HepG2 (cell line): ENCODE data around the gene S1PR5. TPM values are rescaled to one million over a fixed set of nuclear protein-coding genes. Genes with fewer than 3 reads are reported as not detected.
A peak's percentile ranks its signal among the peaks of the same experiment; 100 is the strongest.

Experiments
- ETV5 ChIP-seq: IDR thresholded peaks from 2 replicates; pipeline ENCODE4 v1.6.1; 2018; ENCODE audit warnings: missing biosample characterization, missing genetic modification reagents, inconsistent platforms, borderline replicate concordance
- KLF11 ChIP-seq: IDR thresholded peaks from 2 replicates; pipeline ENCODE4 v1.6.1; 2016; ENCODE audit warnings: missing compliant biosample characterization
- MEF2D ChIP-seq: sonication (generic); formaldehyde crosslinking; IDR thresholded peaks from 2 replicates; pipeline ENCODE4 v1.5.1; 2020; ENCODE audit warnings: mild to moderate bottlenecking, missing genetic modification reagents
- MLX ChIP-seq: IDR thresholded peaks from 2 replicates; pipeline ENCODE4 v1.6.1; 2016
- NFAT5 ChIP-seq: sonication (generic); formaldehyde crosslinking; IDR thresholded peaks from 2 replicates; pipeline ENCODE4 v1.4.0; 2020; ENCODE audit warnings: missing genetic modification reagents
- TFDP2 ChIP-seq: sonication (generic); formaldehyde crosslinking; IDR thresholded peaks from 2 replicates; pipeline ENCODE4 v1.4.0; 2020; ENCODE audit warnings: missing genetic modification reagents
- ZBTB39 ChIP-seq: sonication (generic); formaldehyde crosslinking; IDR thresholded peaks from 2 replicates; pipeline ENCODE4 v1.5.0; 2020; ENCODE audit warnings: missing genetic modification reagents
- ZIK1 ChIP-seq: sonication (generic); formaldehyde crosslinking; IDR thresholded peaks from 2 replicates; pipeline ENCODE4 v1.5.0; 2020; ENCODE audit warnings: mild to moderate bottlenecking, low read depth, missing genetic modification reagents, borderline replicate concordance
- ZNF280B ChIP-seq: sonication (generic); formaldehyde crosslinking; IDR thresholded peaks from 2 replicates; pipeline ENCODE4 v1.5.0; 2020; ENCODE audit warnings: missing genetic modification reagents, mild to moderate bottlenecking, borderline replicate concordance
- ZNF281 ChIP-seq: sonication (generic); formaldehyde crosslinking; IDR thresholded peaks from 2 replicates; pipeline ENCODE4 v1.4.0; 2020; ENCODE audit warnings: missing genetic modification reagents, borderline replicate concordance
- polyA plus RNA-seq, 8 experiments: library from polyadenylated mRNA; depleted of rRNA in 3 of 8; stranded (reverse) in 7 of 8; unstranded in 1 of 8; fragments of >200 nt; fragmentation: Illumina TruSeq in 4 of 8; extraction: Trizol in 4 of 8; gene quantifications; 2 replicates each; pipeline versions ENCODE4 v1.2.1 to v1.2.3, GENCODE V29; 2011 to 2016; ENCODE audit warnings: low read depth in 4 of 8, missing spikeins in 1 of 8, mixed read lengths in 1 of 8; ENCODE audit not compliant: insufficient read depth in 1 of 8
- total RNA-seq, 5 experiments: library from RNA; depleted of rRNA; stranded (reverse); fragments of >200 nt; fragmentation: Illumina TruSeq; extraction: Trizol; gene quantifications; 2 replicates each; pipeline ENCODE4 v1.2.3, GENCODE V29; 2016; ENCODE audit warnings: low read depth in 1 of 5

S1PR5 gene
- total and polyA plus RNA-seq, 2 of the 13 experiments (the other 11 are each of a cell fraction or from before 2014, with no cell fraction given) = 0.04 TPM; not detected in 1

- TF ChIP-seq NFAT5 (CRISPR knock-in tag) (no peak), ZNF280B (CRISPR knock-in tag) (0 out of 2 replicates have a peak, but pooled peaks have one; percentile 17), ZBTB39 (no peak), KLF11 (CRISPR knock-in tag) (0 out of 2 replicates have a peak, but pooled peaks have one; percentile 16), ETV5 (CRISPR knock-in tag) (no peak), ZIK1 (CRISPR knock-in tag) (no peak), ZNF281 (no peak), TFDP2 (no peak), MLX (CRISPR knock-in tag) (no peak), MEF2D (CRISPR knock-in tag) (peak; percentile 20; the same call in 1 of the 2 replicates)
These were observed 15.2 kb downstream of the S1PR5 start (continued) for GRCh38 chr19:10501971-10502523.
